Measurements from ENCODE around the gene RHBDF2.

- no peak for TF ChIP-seq GATA1 (IDR thresholded peaks at IDR 0.05; ENCODE audit: low read depth, low read length)
- TF ChIP-seq POLR2A (IDR thresholded peaks at IDR 0.05; ENCODE audit: low read length): no peak
Measured at GRCh38 chr17:76468634-76469010, 32.6 kb downstream of the RHBDF2 start.

Data from erythroblast (primary cell).